ENCODE measurements around the gene LDB3.

Gene LDB3

GRCh38 chr10:86688398-86688921 lies 20.1 kb downstream of the LDB3 start:
- peak; percentile 82 for DNase-seq

GRCh38 chr10:86689146-86689545 lies 20.8 kb downstream of the LDB3 start:
- DNase-seq, result no peak

- no peak for DNase-seq
Observed at GRCh38 chr10:86690231-86690630, 21.9 kb downstream of the LDB3 start.

- no peak for DNase-seq
Observed at GRCh38 chr10:86690657-86691084, 22.4 kb downstream of the LDB3 start.

DNA sequence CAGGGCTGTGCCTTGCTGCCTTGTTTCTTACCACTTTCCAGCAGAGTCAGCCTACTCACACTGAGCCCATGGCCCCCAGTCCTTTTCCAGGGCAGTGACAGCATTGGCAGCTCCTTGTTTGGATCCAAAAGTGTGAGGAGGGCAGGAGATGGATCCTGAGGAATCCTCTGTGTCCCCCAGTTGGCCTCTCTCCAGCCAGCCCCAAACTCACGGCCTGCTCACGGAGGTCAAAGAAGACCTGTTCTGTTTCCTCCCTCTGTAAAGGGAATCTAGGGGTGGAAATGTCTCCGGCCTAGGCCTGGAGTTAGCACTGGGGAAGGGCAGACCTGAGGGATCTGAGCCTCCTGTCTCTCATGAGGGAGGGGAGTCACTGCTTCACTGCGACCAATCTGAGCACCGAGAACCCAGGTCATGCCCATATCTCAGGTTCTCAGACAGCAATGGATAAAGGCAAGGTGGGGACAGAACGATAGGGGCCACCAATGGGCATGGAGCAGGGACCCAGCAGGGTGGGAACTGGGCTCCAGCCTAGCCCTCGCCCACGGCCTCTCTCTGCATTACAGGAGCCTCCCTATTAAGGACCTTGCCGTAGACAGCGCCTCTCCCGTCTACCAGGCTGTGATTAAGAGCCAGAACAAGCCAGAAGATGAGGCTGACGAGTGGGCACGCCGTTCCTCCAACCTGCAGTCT lies 23.2 kb downstream of the LDB3 start:
- no peak for DNase-seq

GRCh38 chr10:86692023-86692514 lies 23.8 kb downstream of the LDB3 start:
- DNase-seq, result no peak

GRCh38 chr10:86692664-86693063 lies 24.4 kb downstream of the LDB3 start:
- DNase-seq, result no peak

- no peak for DNase-seq
Observed at GRCh38 chr10:86693275-86693674, 25.0 kb downstream of the LDB3 start.

DNA sequence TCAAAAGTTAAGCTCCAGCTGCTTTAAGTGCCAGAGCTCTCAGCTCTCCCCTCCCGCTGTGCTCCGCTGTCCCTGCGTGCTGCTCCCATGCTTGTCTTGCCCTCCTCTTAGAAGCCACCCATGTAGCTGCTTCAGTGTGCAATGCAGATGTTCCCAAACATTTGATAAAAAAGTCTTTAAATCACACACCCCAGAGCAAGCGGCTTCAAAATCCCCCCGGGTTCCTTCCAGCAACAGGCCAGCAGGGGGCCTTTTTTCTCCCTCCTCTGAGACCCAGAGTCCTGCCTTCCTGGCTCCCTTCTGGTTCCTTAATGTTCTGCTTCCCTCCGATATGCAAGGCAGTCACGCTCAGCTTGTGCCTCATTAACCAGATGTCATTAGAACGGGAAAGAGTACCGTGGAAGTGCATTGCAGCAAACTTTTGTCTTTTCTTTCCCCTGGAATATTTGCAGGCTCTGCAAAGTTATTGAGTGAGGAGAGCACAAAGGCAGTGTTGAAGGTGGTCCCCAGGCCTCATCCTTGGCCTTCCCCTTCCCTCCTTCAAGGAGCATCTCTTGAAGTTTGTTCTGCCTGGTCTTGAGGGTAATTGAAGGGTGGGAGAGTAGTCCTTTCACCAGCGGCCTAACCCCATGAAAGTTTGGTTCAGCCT lies 25.5 kb downstream of the LDB3 start:
- peak; percentile 60 for DNase-seq

DNA sequence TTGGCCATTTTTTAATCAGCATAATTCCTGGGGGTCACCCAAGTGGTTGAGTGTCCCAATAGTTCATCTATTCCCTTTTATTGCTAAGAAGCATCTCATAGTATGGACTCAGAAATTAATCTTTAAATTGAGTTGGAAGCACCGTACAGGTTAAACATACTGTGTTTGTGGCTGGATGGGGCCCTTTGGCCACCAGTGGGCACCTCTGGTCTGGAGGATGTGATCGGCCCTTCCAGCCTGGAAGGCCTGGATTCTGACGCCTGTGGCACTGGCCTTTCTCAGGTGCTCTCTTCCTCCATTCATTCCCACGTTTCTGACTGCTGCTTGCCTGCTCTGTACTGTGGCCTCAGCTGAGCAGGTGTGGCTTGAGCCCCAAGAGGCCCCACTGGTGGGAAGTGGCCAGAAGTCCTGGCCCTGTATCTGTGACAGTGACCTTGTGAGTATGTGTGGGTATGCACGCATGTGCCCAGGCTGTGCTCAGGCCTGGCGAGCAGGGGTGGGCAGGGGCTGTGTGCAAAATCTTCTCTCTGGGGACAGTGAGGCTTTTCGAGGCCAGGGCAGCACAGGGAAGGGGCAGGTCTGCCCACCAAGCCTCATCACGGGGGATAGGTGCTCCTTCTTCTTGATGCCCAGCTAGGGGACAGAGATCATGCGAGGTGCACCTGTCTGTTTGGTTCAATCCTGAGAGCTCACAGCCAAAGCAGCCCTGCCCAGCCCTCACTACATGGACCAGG lies 30.1 kb downstream of the LDB3 start:
- DNase-seq, result peak; percentile 28

- DNase-seq, result no peak
Observed at GRCh38 chr10:86699125-86699524, 30.8 kb downstream of the LDB3 start.

DNA sequence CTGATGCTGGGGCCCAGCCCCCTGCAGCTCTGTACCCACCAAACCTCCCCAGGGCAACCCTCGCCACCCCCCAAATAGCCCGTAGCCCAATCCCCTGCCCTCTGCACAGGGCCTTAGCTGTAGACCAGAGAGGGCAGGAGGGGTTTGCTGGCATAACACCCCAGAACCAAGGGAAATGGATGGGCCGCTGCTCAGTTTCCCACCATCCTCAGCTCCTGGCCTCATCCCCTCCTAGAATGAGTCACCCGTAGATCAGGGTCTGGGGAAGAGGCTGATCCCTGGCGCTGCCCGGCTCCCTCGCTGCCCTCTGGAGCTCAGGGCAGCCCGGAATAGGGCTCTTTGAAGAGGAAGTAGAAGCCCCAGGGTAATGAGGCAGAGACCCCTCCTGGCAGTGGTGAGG lies 31.2 kb downstream of the LDB3 start:
- no peak for DNase-seq

DNA sequence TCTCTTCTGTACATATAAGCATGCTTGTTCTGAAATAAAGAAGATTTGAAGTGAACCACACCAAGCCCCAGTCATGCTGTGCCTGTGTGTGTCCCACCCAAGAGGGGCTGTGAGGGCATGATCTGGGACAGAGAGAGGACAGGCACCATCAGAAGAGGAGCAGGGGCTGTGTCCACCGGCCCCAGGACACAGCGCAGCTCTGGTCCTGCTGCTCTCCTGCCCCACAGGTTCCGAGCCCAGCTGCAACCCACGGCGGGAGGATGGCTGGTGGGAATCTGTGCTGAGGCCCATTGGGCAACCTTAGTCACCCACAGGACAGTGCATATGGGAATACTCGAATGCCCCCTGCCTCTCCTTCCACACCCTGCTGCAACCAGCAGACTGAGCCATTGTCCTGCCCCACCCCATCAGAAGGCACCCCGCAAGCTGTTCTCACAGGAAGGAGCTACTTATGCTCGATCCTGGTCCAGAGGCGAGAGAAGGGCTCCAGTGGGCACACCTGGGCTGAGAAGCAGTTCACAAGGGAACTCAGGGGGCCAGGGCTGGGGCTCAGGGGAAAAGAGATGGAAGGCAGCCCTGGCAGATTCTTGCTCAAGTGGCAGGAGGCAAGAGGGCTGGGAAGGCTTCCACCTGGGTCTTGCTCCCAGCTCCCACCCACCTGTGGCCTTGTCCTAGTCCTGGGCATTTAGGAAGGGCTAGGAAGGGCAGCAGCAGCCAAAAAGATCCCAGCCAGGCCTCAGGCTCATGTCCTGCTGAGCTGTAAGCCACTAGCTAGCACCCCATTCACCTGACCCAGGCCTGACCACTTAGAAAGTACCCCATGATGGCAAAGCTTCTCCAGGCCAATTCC lies 31.9 kb downstream of the LDB3 start:
- no peak for DNase-seq

GRCh38 chr10:86700851-86701617 lies 32.7 kb downstream of the LDB3 start:
- no peak for DNase-seq

DNA sequence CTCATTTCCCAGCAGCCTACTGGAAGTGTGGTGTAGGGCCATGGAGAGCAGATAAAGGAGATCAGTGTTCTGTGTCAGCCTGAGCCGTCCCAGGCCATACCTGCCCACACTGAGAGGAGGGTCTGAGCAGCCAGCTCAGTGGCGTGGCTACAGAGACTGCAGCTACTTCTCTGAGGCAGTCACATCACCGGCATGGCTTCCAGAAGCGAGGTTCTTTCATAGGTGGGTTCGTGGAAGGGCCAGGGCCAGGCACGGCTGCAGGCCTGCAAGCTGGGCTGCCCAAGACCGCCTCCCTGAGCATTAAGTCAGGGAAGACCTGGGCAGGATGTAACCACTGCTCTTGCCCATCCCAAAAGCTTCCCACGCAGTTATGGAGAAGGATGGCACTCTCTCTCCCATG lies 34.9 kb downstream of the LDB3 start:
- no peak for DNase-seq

- DNase-seq, result no peak
Observed at GRCh38 chr10:86705139-86705538, 36.8 kb downstream of the LDB3 start.

- DNase-seq, result no peak
Observed at GRCh38 chr10:86705905-86706304, 37.6 kb downstream of the LDB3 start.

DNA sequence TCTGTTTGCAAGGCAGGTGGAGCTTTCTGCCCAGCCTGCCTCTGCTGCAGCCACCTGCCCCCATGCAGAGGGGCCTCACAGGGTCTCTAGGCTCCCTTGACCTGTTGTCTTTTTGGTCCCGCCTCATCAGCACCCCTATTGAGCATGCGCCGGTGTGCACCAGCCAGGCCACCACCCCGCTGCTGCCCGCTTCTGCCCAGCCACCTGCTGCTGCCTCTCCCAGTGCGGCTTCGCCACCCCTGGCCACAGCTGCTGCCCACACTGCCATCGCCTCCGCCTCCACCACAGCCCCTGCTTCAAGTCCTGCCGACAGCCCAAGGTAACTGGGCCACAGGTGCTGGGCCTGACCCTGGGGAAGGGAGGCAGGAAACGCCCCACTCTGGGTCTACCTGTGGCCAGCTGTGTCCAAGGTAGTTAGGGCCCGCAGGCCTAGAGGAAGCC lies 38.1 kb downstream of the LDB3 start:
- no peak for DNase-seq

GRCh38 chr10:86706977-86707376 lies 38.7 kb downstream of the LDB3 start:
- no peak for DNase-seq

DNA sequence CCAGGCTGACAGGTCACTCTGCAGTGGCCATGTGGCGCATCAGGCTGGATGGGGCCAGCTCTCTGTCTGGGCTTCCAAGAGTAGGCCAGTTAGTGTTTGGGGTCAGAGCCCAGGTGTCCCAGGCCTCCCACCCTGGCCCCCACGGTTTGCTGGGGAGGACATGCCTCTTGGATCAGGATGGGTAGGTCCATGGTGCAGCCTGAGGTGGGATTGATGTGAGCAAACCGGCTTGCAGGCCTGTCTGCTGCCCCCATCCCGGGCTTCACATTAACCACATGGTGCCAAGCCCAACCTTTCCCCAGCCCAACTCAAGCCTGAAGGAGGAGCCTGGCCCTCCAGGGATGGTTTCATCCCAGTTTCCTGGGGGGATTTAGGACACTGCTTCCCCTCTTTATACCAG lies 39.2 kb downstream of the LDB3 start:
- no peak for DNase-seq

GRCh38 chr10:86708068-86708782 lies 39.9 kb downstream of the LDB3 start:
- DNase-seq, result no peak
